HepG2 (cell line): ENCODE data around the gene TPM2. TPM values are rescaled to one million over a fixed set of nuclear protein-coding genes. Genes with fewer than 3 reads are reported as not detected.
A peak's percentile ranks its signal among the peaks of the same experiment; 100 is the strongest.

Source experiments
- CSRNP2 ChIP-seq: sonication (generic); formaldehyde crosslinking; conservative IDR thresholded peaks from 2 replicates; pipeline ENCODE4 v1.8.0; 2022; ENCODE audit warnings: low read depth, missing genetic modification reagents
- CTCF ChIP-seq: sonication (generic); formaldehyde crosslinking; IDR thresholded peaks from 2 replicates; pipeline ENCODE4 v1.5.0; 2020; ENCODE audit warnings: mild to moderate bottlenecking, missing genetic modification reagents, moderate library complexity
- GZF1 ChIP-seq: sonication (generic); formaldehyde crosslinking; IDR thresholded peaks from 2 replicates; pipeline ENCODE4 v1.5.1; 2020; ENCODE audit warnings: mild to moderate bottlenecking, missing genetic modification reagents
- LBX2 ChIP-seq: sonication (generic); formaldehyde crosslinking; IDR thresholded peaks from 2 replicates; pipeline ENCODE4 v1.5.0; 2020; ENCODE audit warnings: missing genetic modification reagents, mild to moderate bottlenecking, borderline replicate concordance
- RXRA ChIP-seq: sonication (generic); formaldehyde crosslinking; IDR thresholded peaks from 2 replicates; pipeline ENCODE4 v1.5.1; 2020; ENCODE audit warnings: missing genetic modification reagents
- YY1 ChIP-seq: IDR thresholded peaks from 2 replicates; pipeline ENCODE4 v1.6.1; 2011; ENCODE audit warnings: low read length, low read depth, moderate library complexity, mild to moderate bottlenecking; ENCODE audit not compliant: insufficient read depth, insufficient replicate concordance
- ZNF354B ChIP-seq: sonication (generic); formaldehyde crosslinking; IDR thresholded peaks from 2 replicates; pipeline ENCODE4 v1.8.0; 2022; ENCODE audit warnings: mild to moderate bottlenecking, missing genetic modification reagents
- ZNF589 ChIP-seq: sonication (generic); formaldehyde crosslinking; conservative IDR thresholded peaks from 2 replicates; pipeline ENCODE4 v1.8.0; 2022; ENCODE audit warnings: mild to moderate bottlenecking, moderate library complexity, missing genetic modification reagents
- polyA plus RNA-seq, 8 experiments: library from polyadenylated mRNA; depleted of rRNA in 3 of 8; stranded (reverse) in 7 of 8; unstranded in 1 of 8; fragments of >200 nt; fragmentation: Illumina TruSeq in 4 of 8; extraction: Trizol in 4 of 8; gene quantifications; 2 replicates each; pipeline versions ENCODE4 v1.2.1 to v1.2.3, GENCODE V29; 2011 to 2016; ENCODE audit warnings: low read depth in 4 of 8, missing spikeins in 1 of 8, mixed read lengths in 1 of 8; ENCODE audit not compliant: insufficient read depth in 1 of 8
- total RNA-seq, 5 experiments: library from RNA; depleted of rRNA; stranded (reverse); fragments of >200 nt; fragmentation: Illumina TruSeq; extraction: Trizol; gene quantifications; 2 replicates each; pipeline ENCODE4 v1.2.3, GENCODE V29; 2016; ENCODE audit warnings: low read depth in 1 of 5
- TF ChIP-seq, protein P1 (sequence below): sonication (generic); formaldehyde crosslinking; IDR thresholded peaks from 2 replicates; pipeline ENCODE4 v1.4.0; 2020; ENCODE audit warnings: missing genetic modification reagents, borderline replicate concordance
- TF ChIP-seq, protein P2 (sequence below): sonication (generic); formaldehyde crosslinking; IDR thresholded peaks from 2 replicates; pipeline ENCODE4 v1.4.0; 2020; ENCODE audit warnings: missing genetic modification reagents, borderline replicate concordance

TPM2 gene
- total and polyA plus RNA-seq, 2 of the 13 experiments (the other 11 are each of a cell fraction or from before 2014, with no cell fraction given), result 3.1 to 10.7 TPM

DNA sequence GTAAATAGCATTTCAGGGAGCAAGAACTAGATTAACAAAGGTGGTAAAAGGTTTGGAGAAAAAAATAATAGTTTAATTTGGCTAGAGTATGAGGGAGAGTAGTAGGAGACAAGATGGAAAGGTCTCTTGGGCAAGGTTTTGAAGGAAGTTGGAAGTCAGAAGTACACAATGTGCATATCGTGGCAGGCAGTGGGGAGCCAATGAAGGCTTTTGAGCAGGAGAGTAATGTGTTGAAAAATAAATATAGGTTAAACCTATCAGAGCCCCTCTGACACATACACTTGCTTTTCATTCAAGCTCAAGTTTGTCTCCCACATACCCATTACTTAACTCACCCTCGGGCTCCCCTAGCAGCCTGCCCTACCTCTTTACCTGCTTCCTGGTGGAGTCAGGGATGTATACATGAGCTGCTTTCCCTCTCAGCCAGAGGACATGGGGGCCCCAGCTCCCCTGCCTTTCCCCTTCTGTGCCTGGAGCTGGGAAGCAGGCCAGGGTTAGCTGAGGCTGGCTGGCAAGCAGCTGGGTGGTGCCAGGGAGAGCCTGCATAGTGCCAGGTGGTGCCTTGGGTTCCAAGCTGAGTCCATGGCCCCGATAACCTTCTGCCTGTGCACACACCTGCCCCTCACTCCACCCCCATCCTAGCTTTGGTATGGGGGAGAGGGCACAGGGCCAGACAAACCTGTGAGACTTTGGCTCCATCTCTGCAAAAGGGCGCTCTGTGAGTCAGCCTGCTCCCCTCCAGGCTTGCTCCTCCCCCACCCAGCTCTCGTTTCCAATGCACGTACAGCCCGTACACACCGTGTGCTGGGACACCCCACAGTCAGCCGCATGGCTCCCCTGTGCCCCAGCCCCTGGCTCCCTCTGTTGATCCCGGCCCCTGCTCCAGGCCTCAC lies 16.3 kb downstream of the TPM2 start, which contains the start of gene CA9 (continued):
- TF ChIP-seq, protein P1, sequence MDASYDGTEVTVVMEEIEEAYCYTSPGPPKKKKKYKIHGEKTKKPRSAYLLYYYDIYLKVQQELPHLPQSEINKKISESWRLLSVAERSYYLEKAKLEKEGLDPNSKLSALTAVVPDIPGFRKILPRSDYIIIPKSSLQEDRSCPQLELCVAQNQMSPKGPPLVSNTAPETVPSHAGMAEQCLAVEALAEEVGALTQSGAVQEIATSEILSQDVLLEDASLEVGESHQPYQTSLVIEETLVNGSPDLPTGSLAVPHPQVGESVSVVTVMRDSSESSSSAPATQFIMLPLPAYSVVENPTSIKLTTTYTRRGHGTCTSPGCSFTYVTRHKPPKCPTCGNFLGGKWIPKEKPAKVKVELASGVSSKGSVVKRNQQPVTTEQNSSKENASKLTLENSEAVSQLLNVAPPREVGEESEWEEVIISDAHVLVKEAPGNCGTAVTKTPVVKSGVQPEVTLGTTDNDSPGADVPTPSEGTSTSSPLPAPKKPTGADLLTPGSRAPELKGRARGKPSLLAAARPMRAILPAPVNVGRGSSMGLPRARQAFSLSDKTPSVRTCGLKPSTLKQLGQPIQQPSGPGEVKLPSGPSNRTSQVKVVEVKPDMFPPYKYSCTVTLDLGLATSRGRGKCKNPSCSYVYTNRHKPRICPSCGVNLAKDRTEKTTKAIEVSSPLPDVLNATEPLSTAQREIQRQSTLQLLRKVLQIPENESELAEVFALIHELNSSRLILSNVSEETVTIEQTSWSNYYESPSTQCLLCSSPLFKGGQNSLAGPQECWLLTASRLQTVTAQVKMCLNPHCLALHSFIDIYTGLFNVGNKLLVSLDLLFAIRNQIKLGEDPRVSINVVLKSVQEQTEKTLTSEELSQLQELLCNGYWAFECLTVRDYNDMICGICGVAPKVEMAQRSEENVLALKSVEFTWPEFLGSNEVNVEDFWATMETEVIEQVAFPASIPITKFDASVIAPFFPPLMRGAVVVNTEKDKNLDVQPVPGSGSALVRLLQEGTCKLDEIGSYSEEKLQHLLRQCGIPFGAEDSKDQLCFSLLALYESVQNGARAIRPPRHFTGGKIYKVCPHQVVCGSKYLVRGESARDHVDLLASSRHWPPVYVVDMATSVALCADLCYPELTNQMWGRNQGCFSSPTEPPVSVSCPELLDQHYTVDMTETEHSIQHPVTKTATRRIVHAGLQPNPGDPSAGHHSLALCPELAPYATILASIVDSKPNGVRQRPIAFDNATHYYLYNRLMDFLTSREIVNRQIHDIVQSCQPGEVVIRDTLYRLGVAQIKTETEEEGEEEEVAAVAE, result no peak
- TF ChIP-seq LBX2 (no peak), RXRA (CRISPR knock-in tag) (peak; percentile 49; the same call in 1 of the 2 replicates), ZNF354B (CRISPR knock-in tag) (no peak), GZF1 (CRISPR knock-in tag) (peak; percentile 61; the same call in 1 of the 2 replicates), CTCF (CRISPR knock-in tag) (peak; percentile 13; the same call in 1 of the 2 replicates), YY1 (peak; percentile 14), CSRNP2 (CRISPR knock-in tag) (no peak), ZNF589 (no peak)
- TF ChIP-seq, protein P2, sequence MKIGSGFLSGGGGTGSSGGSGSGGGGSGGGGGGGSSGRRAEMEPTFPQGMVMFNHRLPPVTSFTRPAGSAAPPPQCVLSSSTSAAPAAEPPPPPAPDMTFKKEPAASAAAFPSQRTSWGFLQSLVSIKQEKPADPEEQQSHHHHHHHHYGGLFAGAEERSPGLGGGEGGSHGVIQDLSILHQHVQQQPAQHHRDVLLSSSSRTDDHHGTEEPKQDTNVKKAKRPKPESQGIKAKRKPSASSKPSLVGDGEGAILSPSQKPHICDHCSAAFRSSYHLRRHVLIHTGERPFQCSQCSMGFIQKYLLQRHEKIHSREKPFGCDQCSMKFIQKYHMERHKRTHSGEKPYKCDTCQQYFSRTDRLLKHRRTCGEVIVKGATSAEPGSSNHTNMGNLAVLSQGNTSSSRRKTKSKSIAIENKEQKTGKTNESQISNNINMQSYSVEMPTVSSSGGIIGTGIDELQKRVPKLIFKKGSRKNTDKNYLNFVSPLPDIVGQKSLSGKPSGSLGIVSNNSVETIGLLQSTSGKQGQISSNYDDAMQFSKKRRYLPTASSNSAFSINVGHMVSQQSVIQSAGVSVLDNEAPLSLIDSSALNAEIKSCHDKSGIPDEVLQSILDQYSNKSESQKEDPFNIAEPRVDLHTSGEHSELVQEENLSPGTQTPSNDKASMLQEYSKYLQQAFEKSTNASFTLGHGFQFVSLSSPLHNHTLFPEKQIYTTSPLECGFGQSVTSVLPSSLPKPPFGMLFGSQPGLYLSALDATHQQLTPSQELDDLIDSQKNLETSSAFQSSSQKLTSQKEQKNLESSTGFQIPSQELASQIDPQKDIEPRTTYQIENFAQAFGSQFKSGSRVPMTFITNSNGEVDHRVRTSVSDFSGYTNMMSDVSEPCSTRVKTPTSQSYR (CRISPR knock-in tag), result peak; percentile 72; the same call in 1 of the 2 replicates
